NCI-H1105 (cell line): ENCODE results near the gene SNX32.

Source experiments
- DNase-seq: peaks from one replicate; lab custom pipeline; 2025; lab: John Stamatoyannopoulos, UW

SNX32 gene

GRCh38 chr11:65857500-65857852 lies 23.7 kb downstream of the SNX32 start:
- peak; percentile 32 for DNase-seq

- peak; percentile 97 for DNase-seq
Observed at GRCh38 chr11:65857853-65858680, 24.3 kb downstream of the SNX32 start, which contains the start of gene CFL1. TSS of gene CFL1 (minus strand) at chr11:65858180. CDS start at chr11:65858099, 81 bp downstream.

- DNase-seq, result no peak
Observed at GRCh38 chr11:65858681-65859087, 24.9 kb downstream of the SNX32 start.

- peak; percentile 98 for DNase-seq
Observed at GRCh38 chr11:65859095-65859811, 25.5 kb downstream of the SNX32 start.

GRCh38 chr11:65859812-65860277 lies 26.1 kb downstream of the SNX32 start:
- peak; percentile 62 for DNase-seq

GRCh38 chr11:65860278-65861164 lies 26.8 kb downstream of the SNX32 start, which contains the start of gene MUS81:
TSS of gene MUS81 (plus strand) at chr11:65860433. CDS start at chr11:65860754, 321 bp downstream.
- DNase-seq, result peak; percentile 96

GRCh38 chr11:65861165-65861505 lies 27.4 kb downstream of the SNX32 start:
- no peak for DNase-seq

GRCh38 chr11:65861533-65862183 lies 27.9 kb downstream of the SNX32 start:
- DNase-seq, result no peak

GRCh38 chr11:65862191-65862735 lies 28.5 kb downstream of the SNX32 start:
- DNase-seq, result no peak

GRCh38 chr11:65862941-65863888 lies 29.5 kb downstream of the SNX32 start:
- DNase-seq, result no peak

GRCh38 chr11:65863889-65864705 lies 30.3 kb downstream of the SNX32 start:
- DNase-seq, result no peak

GRCh38 chr11:65864706-65865471 lies 31.1 kb downstream of the SNX32 start:
- no peak for DNase-seq

- DNase-seq, result no peak
Observed at GRCh38 chr11:65865550-65866172, 31.9 kb downstream of the SNX32 start.

GRCh38 chr11:65866509-65867283 lies 32.9 kb downstream of the SNX32 start:
- no peak for DNase-seq

GRCh38 chr11:65867284-65868071 lies 33.7 kb downstream of the SNX32 start:
- peak; percentile 11 for DNase-seq

GRCh38 chr11:65868076-65868667 lies 34.4 kb downstream of the SNX32 start:
- DNase-seq, result peak; percentile 70
